Large intestine (tissue), 3 donors: ENCODE results near the gene P2RX6. TPM values are rescaled to one million over a fixed set of nuclear protein-coding genes. Genes with fewer than 3 reads are reported as not detected.
A peak's percentile ranks its signal among the peaks of the same experiment; 100 is the strongest.
"Not testable (repeated sequence)": the region's sequence is repeated elsewhere in the genome, so short reads cannot be mapped to it uniquely, and the experiment has no call there.

Experiments
- DNase-seq, 2 donors: peaks; one replicate each; pipeline versions ENCODE4 v3.0.0 to v3.0.0-alpha.2; 2013
- H3K27ac ChIP-seq: one replicate; pipeline ENCODE4 v1.5.1; 2013; ENCODE audit warnings: low read length
- H3K27me3 ChIP-seq: 2 replicates; pipeline ENCODE4 v1.6.1; 2013; ENCODE audit warnings: low read length; ENCODE audit not compliant: control insufficient read depth, insufficient read depth
- H3K36me3 ChIP-seq: 2 replicates; pipeline ENCODE4 v1.6.1; 2013; ENCODE audit warnings: low read length; ENCODE audit not compliant: control insufficient read depth, insufficient read depth
- H3K4me1 ChIP-seq: one replicate; pipeline ENCODE4 v1.6.1; 2013; ENCODE audit warnings: low read length; ENCODE audit not compliant: control insufficient read depth, insufficient read depth
- H3K4me3 ChIP-seq: one replicate; pipeline ENCODE4 v1.5.1; 2013; ENCODE audit warnings: low read length
- H3K9me3 ChIP-seq: one replicate; pipeline ENCODE4 v1.6.1; 2013; ENCODE audit warnings: mild to moderate bottlenecking, low read depth, low read length, moderate library complexity; ENCODE audit not compliant: control insufficient read depth
- WGBS: methylation state at CpG from one replicate; pipeline ENCODE4 v1.1.5; 2013; ENCODE audit warnings: low lambda C conversion rate; ENCODE audit not compliant: insufficient coverage; 5-methylcytosine and 5-hydroxymethylcytosine counted together
- polyA plus RNA-seq: library from polyadenylated mRNA; unstranded; fragments of 120-200 nt; gene quantifications from one replicate; pipeline ENCODE4 v1.2.1, GENCODE V29; 2013

Gene P2RX6
- polyA plus RNA-seq, 1 donor: 1.4 TPM

DNA sequence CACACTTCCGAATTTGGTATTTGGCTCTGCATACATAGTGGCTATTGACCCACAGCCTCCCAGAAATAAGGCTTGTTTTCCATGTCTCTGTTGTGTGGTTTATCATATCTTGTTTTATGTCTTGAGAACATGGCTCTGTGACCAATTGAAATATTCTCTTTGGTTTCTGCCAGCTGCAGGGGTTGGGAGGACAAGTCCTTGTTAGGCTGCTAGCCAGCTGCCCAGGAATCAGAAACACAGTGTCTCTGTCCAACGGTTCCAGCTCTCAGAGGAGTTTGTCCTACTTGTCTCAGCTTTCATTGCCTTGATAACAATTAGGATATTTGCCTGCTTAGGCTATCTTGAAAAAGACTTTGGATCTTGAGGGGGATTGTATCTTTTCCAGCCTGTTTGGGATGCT, 23.4 kb downstream of the P2RX6 start:
- H3K4me1 ChIP-seq: peaks cover 27% of the 10 kb centered on the region
- H3K36me3 ChIP-seq: no peaks in the 10 kb centered on the region
- DNase-seq: no peak
- H3K9me3 ChIP-seq: no peaks in the 10 kb centered on the region
- peak overlapping the region; percentile 92 for H3K27ac ChIP-seq
- H3K4me3 ChIP-seq: no peak overlapping the region
- no CpG with 5 or more reads among the region's 2 CpGs for WGBS
- H3K27me3 ChIP-seq: no peaks in the 10 kb centered on the region

GRCh38 chr22:21039158-21039557, 24.2 kb downstream of the P2RX6 start:
- H3K36me3 ChIP-seq, H3K27me3 ChIP-seq, H3K4me3 ChIP-seq, H3K27ac ChIP-seq, DNase-seq, H3K9me3 ChIP-seq: not testable (repeated sequence)
- WGBS: no CpG with 5 or more reads among the region's 5 CpGs
- H3K4me1 ChIP-seq: peaks cover 35% of the 10 kb centered on the region

- H3K4me3 ChIP-seq: no peak overlapping the region
- peak overlapping the region; percentile 41 for H3K27ac ChIP-seq
- H3K4me1 ChIP-seq: peaks cover 53% of the 10 kb centered on the region
- H3K27me3 ChIP-seq: peaks cover 9% of the 10 kb centered on the region
- whole genome bisulfite sequencing: 78% methylated on average over 1 of the region's 4 CpGs
- H3K36me3 ChIP-seq: no peaks in the 10 kb centered on the region
- no peaks in the 10 kb centered on the region for H3K9me3 ChIP-seq
- DNase-seq: no peak
Measured at GRCh38 chr22:21041937-21042336, 27.0 kb downstream of the P2RX6 start.

DNA sequence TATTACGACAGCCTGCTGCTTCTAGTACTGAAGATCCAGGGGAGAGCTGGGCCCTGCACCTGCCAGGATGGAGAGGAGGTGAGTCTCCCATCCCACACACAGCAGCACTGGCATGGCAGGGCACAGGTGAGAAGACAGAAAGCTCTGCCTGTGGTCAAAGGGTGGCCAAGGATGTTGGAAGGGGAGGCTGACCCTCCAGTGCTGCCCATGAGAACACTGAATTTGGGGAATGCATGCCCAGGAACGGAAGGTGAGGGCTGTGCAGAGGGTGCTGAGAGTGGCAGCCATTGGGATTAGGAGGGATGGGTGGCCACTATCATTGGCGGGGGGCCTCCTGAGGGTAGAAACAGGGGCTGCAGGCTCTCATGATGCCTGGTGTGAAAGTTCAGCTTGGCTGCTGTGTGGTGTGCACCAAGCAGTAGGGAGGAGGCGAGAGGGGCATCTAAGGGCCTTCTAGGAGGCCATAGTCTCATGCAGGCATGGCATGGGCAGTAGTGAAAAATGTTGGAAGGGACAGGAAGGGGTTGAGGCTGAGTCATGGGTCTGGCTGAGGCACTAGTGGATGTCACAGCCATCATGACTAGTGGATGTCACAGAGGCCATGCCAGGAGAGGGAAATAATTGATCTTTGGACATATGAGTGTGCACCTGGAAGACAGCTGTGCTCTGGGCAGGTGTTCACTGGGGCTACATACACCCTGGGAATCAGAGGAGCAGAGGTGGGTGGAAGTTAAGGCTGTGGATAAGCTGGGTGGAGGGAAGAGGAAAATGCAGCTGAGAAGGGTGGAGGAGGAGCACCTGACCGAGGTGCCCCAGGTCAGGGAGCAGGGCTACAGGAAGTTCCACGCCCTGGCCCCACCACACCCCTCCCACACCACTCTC, 28.3 kb downstream of the P2RX6 start:
- no peak overlapping the region for H3K4me3 ChIP-seq
- peak overlapping the region; percentile 70 for H3K27ac ChIP-seq
- peaks cover 45% of the 10 kb centered on the region for H3K4me1 ChIP-seq
- peak; percentile 58 to 82 for DNase-seq
- no peaks in the 10 kb centered on the region for H3K9me3 ChIP-seq
- no peaks in the 10 kb centered on the region for H3K36me3 ChIP-seq
- H3K27me3 ChIP-seq: peaks cover 9% of the 10 kb centered on the region
- WGBS: no CpG with 5 or more reads among the region's 6 CpGs

GRCh38 chr22:21043860-21044535, 29.0 kb downstream of the P2RX6 start:
- Histone ChIP-seq H3K9me3 (no peaks in the 10 kb centered on the region), H3K4me1 (peaks cover 40% of the 10 kb centered on the region), H3K27me3 (peaks cover 9% of the 10 kb centered on the region), H3K27ac (peak overlapping the region; percentile 70), H3K36me3 (no peaks in the 10 kb centered on the region), H3K4me3 (no peak overlapping the region)
- no peak for DNase-seq
- no CpG with 5 or more reads among the region's 15 CpGs for WGBS

DNA sequence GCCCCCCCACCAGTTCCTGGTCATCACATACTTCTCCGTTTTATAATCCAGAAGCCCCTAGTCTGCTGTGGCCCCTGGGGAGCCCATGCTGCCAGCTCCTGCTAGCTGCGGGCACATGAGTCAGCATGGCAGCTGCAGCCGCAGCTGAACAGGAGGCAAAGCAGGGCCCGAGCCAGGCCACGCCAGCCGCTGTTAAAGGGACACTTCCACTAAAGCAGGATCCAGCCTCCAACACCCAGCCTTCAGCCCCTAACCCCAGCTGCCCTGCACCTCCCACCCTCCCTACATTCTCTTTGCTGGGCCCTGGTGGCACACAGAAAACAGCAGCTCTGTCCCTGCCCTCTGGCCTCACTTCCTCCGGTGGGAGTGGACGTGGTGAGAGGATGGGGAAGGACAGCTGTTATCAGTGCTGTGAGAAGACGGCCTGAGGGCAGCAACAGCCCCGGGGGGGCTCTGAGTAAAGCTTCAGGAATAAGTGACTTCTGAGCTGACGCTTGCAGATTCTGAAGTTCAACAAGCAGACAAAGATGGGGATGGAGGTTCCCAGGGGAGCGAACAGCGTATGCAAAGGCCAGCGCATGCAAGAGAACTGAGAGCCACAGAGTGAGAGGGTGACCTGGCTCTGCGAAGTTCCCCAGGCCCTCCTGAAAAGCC, 30.1 kb downstream of the P2RX6 start:
- Histone ChIP-seq H3K27me3 (peaks cover 9% of the 10 kb centered on the region), H3K4me3 (peak overlapping the region; percentile 38), H3K4me1 (peaks cover 40% of the 10 kb centered on the region), H3K36me3 (no peaks in the 10 kb centered on the region), H3K9me3 (no peaks in the 10 kb centered on the region), H3K27ac (peak overlapping the region; percentile 17)
- WGBS: no CpG with 5 or more reads among the region's 15 CpGs
- DNase-seq: no peak

GRCh38 chr22:21045585-21046294, 30.8 kb downstream of the P2RX6 start, which contains the start of gene LRRC74B:
TSS of gene LRRC74B (plus strand) at chr22:21045946. CDS start at chr22:21045987, 41 bp downstream.
- peak within 1 kb of the TSS; percentile 38 for H3K4me3 ChIP-seq
- no CpG with 5 or more reads among the region's 47 CpGs for WGBS
- peaks cover 40% of the 10 kb centered on the region for H3K4me1 ChIP-seq
- H3K27ac ChIP-seq: peak within 1 kb of the TSS; percentile 17
- peak; percentile 83 to 85 for DNase-seq
- no peaks in the 10 kb centered on the region for H3K9me3 ChIP-seq
- no peaks in the 10 kb centered on the region for H3K36me3 ChIP-seq
- peaks cover 9% of the 10 kb centered on the region for H3K27me3 ChIP-seq

DNA sequence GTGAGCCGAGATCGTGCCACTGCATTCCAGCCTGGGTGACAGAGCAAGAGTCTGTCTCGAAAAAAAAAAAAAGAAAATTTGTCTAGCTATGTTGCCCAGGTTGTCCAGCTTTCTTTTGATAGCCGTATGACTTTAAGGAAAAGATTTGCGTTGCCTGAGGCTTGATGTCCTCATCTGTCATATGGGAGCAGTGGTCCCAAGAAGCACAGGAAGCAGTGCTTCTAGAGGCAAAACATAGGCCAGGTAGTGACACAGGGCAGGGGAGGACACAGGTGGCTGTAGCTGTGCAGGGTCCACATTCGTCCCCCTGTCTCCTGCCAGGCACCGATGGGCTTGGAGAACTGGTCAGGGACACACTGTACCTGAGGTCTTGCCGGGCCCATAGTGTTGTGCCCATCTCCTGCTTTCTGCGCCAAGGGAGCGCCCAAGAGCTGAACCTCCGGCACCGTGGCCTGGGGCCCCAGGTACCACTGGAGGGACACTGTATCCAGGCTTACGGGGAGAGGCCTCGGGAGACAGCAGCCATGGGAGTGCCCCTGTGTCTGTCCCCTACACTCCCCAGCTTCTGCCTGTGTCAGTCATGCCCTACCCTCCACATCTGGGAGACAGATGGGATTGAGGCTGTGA, 32.2 kb downstream of the P2RX6 start:
- no peak overlapping the region for H3K27ac ChIP-seq
- DNase-seq: no peak
- H3K4me3 ChIP-seq: no peak overlapping the region
- no CpG with 5 or more reads among the region's 14 CpGs for WGBS
- H3K4me1 ChIP-seq: peaks cover 37% of the 10 kb centered on the region
- H3K27me3 ChIP-seq: peaks cover 9% of the 10 kb centered on the region
- no peaks in the 10 kb centered on the region for H3K9me3 ChIP-seq
- H3K36me3 ChIP-seq: no peaks in the 10 kb centered on the region

DNA sequence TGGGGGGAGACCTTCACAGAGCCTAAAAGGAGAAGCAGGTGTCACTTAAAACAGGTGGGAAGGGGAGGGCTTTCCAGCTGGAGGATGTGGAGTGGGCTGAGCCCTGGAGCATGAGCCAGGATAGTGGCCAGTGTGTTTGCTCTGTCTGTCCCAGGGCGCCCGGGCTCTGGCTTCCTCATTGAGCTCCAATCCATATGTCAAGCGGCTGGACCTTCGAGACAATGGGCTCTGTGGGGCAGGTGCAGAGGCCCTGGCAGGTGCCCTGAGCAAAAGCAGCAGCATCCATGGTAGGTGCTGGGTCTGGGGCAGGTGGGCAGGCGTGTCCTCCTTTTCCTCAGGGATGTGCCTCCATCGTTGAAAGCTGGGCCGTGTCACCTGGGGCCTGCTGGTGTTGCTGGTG, 32.8 kb downstream of the P2RX6 start:
- Histone ChIP-seq H3K27me3 (peaks cover 9% of the 10 kb centered on the region), H3K9me3 (no peaks in the 10 kb centered on the region), H3K4me3 (no peak overlapping the region), H3K4me1 (peaks cover 33% of the 10 kb centered on the region), H3K27ac (no peak overlapping the region), H3K36me3 (no peaks in the 10 kb centered on the region)
- no peak for DNase-seq
- no CpG with 5 or more reads among the region's 7 CpGs for WGBS
